HG02798 (cell line): ENCODE results near the gene BBS5.
"Not testable (repeated sequence)": the region's sequence is repeated elsewhere in the genome, so short reads cannot be mapped to it uniquely, and the experiment has no call there.

ENCODE experiments used
- ATAC-seq: cut with Tn5 transposase; IDR thresholded peaks from one replicate; pipeline ENCODE4 v1.9.1; 2021; ENCODE audit warnings: mild to moderate bottlenecking; ENCODE audit not compliant: unreplicated experiment, poor library complexity

Gene BBS5

GRCh38 chr2:169480079-169480465 lies 778 bp downstream of the BBS5 start:
- ATAC-seq = no peak

- no peak for ATAC-seq
These were observed 6.4 kb downstream of the BBS5 start for GRCh38 chr2:169485650-169486138.

- no peak for ATAC-seq
These were observed 7.2 kb downstream of the BBS5 start for GRCh38 chr2:169486487-169486886.

GRCh38 chr2:169490834-169491233 lies 11.5 kb downstream of the BBS5 start:
- no peak for ATAC-seq

GRCh38 chr2:169491378-169491777 lies 12.1 kb downstream of the BBS5 start:
- no peak for ATAC-seq

GRCh38 chr2:169493360-169493759 lies 14.1 kb downstream of the BBS5 start:
- no peak for ATAC-seq

GRCh38 chr2:169495310-169495928 lies 16.1 kb downstream of the BBS5 start:
- ATAC-seq = no peak

- no peak for ATAC-seq
These were observed 25.4 kb downstream of the BBS5 start for GRCh38 chr2:169504651-169505050.

GRCh38 chr2:169507698-169508097 lies 28.4 kb downstream of the BBS5 start:
- no peak for ATAC-seq

GRCh38 chr2:169509298-169509885 lies 30.1 kb downstream of the BBS5 start, which contains the start of gene KLHL41:
Gene KLHL41 (plus strand): TSS chr2:169509702. CDS start chr2:169509779, 77 bp downstream.
- no peak for ATAC-seq

- no peak for ATAC-seq
These were observed 30.7 kb downstream of the BBS5 start for GRCh38 chr2:169509955-169510354.

- ATAC-seq = no peak
These were observed 31.2 kb downstream of the BBS5 start for GRCh38 chr2:169510496-169510895.

GRCh38 chr2:169511818-169512217 lies 32.5 kb downstream of the BBS5 start:
- no peak for ATAC-seq

- ATAC-seq = no peak
These were observed 33.2 kb downstream of the BBS5 start for GRCh38 chr2:169512525-169512924.

- no peak for ATAC-seq
These were observed 33.8 kb downstream of the BBS5 start for GRCh38 chr2:169513094-169513493.

GRCh38 chr2:169513926-169514325 lies 34.6 kb downstream of the BBS5 start:
- ATAC-seq = no peak

GRCh38 chr2:169514758-169515157 lies 35.5 kb downstream of the BBS5 start:
- not testable (repeated sequence) for ATAC-seq

GRCh38 chr2:169516488-169516995 lies 37.2 kb downstream of the BBS5 start:
- not testable (repeated sequence) for ATAC-seq

GRCh38 chr2:169520896-169521295 lies 41.6 kb downstream of the BBS5 start:
- ATAC-seq = no peak

- ATAC-seq = no peak
These were observed 44.4 kb downstream of the BBS5 start for GRCh38 chr2:169523681-169524080.

GRCh38 chr2:169525434-169525833 lies 46.1 kb downstream of the BBS5 start:
- ATAC-seq = no peak

- no peak for ATAC-seq
These were observed 47.2 kb downstream of the BBS5 start for GRCh38 chr2:169526451-169526850.
